K562 (cell line): ENCODE measurements around the gene OBSL1. TPM values are rescaled to one million over a fixed set of nuclear protein-coding genes. Genes with fewer than 3 reads are reported as not detected.

Source experiments
- BRF1 ChIP-seq: IDR thresholded peaks from 3 replicates; pipeline ENCODE4 v1.6.1; 2011; ENCODE audit warnings: borderline replicate concordance, mild to moderate bottlenecking; ENCODE audit not compliant: insufficient read length; ENCODE audit errors: extremely low read depth
- HOXB6 ChIP-seq: fragments of 250-450 bp; sonication (Bioruptor Pico); IDR thresholded peaks from 2 replicates; pipeline ENCODE4 v1.5.1; 2022; ENCODE audit warnings: mild to moderate bottlenecking, borderline replicate concordance
- MCM2 ChIP-seq: fragments of 450-650 bp; IDR thresholded peaks from 2 replicates; pipeline ENCODE4 v1.6.1; 2017; ENCODE audit warnings: low read depth, mild to moderate bottlenecking
- RNF2 ChIP-seq: sonication (generic); IDR thresholded peaks from 2 replicates; pipeline ENCODE4 v1.6.1; 2016
- SRSF1 ChIP-seq: fragments of 200-400 bp; formaldehyde crosslinking; IDR thresholded peaks from 2 replicates; pipeline ENCODE4 v1.6.1; 2017; ENCODE audit warnings: mild to moderate bottlenecking, low read depth, low read length, moderate library complexity
- TARDBP ChIP-seq: fragments of 450-650 bp; IDR thresholded peaks from 2 replicates; pipeline ENCODE4 v1.6.1; 2016
- XRCC4 ChIP-seq: IDR thresholded peaks from one replicate; pipeline ENCODE4 v1.6.1; 2011; ENCODE audit not compliant: insufficient read depth, insufficient read length; ENCODE audit errors: extremely low read depth
- ZC3H11A ChIP-seq: IDR thresholded peaks from 2 replicates; pipeline ENCODE4 v1.6.1; 2012; ENCODE audit warnings: low read depth, low read length, improper control_type of control experiment
- ZNF217 ChIP-seq: sonication (generic); formaldehyde crosslinking; IDR thresholded peaks from 2 replicates; pipeline ENCODE4 v1.8.0; 2022; ENCODE audit warnings: mild to moderate bottlenecking, missing genetic modification reagents
- ZNF77 ChIP-seq: fragments of 250-450 bp; sonication (Bioruptor Pico); IDR thresholded peaks from 2 replicates; pipeline ENCODE4 v1.5.0; 2020
- polyA plus RNA-seq, 8 experiments: library from polyadenylated mRNA; depleted of rRNA in 4 of 8; stranded (reverse) in 5 of 8; unstranded in 3 of 8; fragments of >200 nt; fragmentation: Nextera tagmentation in 2 of 8; fragmentation: Illumina TruSeq in 1 of 8; extraction: Ambion mirVana in 2 of 8; extraction: Trizol in 1 of 8; gene quantifications; 2 replicates each; pipeline versions ENCODE4 v1.2.1 to v1.2.3, GENCODE V29; 2011 to 2014; ENCODE audit warnings: inconsistent platforms in 1 of 8, missing spikeins in 1 of 8
- total RNA-seq, 7 experiments: library from RNA; depleted of rRNA in 6 of 7; stranded (reverse); fragments of >200 nt in 6 of 7; fragmentation: Illumina TruSeq in 2 of 7; extraction: Trizol in 2 of 7; gene quantifications; 2 replicates each; pipeline versions ENCODE4 v1.2.1 to v1.2.3, GENCODE V29; 2011 to 2021; ENCODE audit warnings: low replicate concordance in 1 of 7
- TF ChIP-seq, protein P1 (sequence below): fragments of 450-650 bp; IDR thresholded peaks from 2 replicates; pipeline ENCODE4 v1.7.0; 2016; ENCODE audit warnings: borderline replicate concordance
- TF ChIP-seq, protein P2 (sequence below), 2 experiments: fragments of 450-650 bp in 1 of 2; IDR thresholded peaks; 2 replicates each; pipeline ENCODE4 v1.6.1; 2011 to 2017; ENCODE audit warnings: low read depth in 2 of 2, antibody characterized with exemption in 1 of 2, borderline replicate concordance in 1 of 2, low read length in 1 of 2, mild to moderate bottlenecking in 1 of 2, mixed read lengths in 1 of 2; ENCODE audit not compliant: control insufficient read depth in 1 of 2
- TF ChIP-seq, protein P3 (sequence below): fragments of 250-450 bp; sonication (Bioruptor Pico); IDR thresholded peaks from 2 replicates; pipeline ENCODE4 v1.5.0; 2020; ENCODE audit warnings: mild to moderate bottlenecking
- TF ChIP-seq, protein P4 (sequence below): fragments of 450-650 bp; IDR thresholded peaks from 2 replicates; pipeline ENCODE4 v1.6.1; 2018; ENCODE audit warnings: mild to moderate bottlenecking, low read depth; ENCODE audit not compliant: partially characterized antibody
- TF ChIP-seq, protein P5 (sequence below): fragments of 250-450 bp; sonication (Bioruptor Pico); IDR thresholded peaks from 2 replicates; pipeline ENCODE4 v1.5.0; 2021
- TF ChIP-seq, protein P6 (sequence below): sonication (generic); formaldehyde crosslinking; IDR thresholded peaks from 2 replicates; pipeline ENCODE4 v1.8.0; 2022; ENCODE audit warnings: mild to moderate bottlenecking, missing genetic modification reagents

OBSL1 gene
- total and polyA plus RNA-seq, 9 of the 15 experiments (the other 6 are each of a cell fraction or from before 2014, with no cell fraction given), result 1.2 to 26.6 (median 8.6) TPM

DNA sequence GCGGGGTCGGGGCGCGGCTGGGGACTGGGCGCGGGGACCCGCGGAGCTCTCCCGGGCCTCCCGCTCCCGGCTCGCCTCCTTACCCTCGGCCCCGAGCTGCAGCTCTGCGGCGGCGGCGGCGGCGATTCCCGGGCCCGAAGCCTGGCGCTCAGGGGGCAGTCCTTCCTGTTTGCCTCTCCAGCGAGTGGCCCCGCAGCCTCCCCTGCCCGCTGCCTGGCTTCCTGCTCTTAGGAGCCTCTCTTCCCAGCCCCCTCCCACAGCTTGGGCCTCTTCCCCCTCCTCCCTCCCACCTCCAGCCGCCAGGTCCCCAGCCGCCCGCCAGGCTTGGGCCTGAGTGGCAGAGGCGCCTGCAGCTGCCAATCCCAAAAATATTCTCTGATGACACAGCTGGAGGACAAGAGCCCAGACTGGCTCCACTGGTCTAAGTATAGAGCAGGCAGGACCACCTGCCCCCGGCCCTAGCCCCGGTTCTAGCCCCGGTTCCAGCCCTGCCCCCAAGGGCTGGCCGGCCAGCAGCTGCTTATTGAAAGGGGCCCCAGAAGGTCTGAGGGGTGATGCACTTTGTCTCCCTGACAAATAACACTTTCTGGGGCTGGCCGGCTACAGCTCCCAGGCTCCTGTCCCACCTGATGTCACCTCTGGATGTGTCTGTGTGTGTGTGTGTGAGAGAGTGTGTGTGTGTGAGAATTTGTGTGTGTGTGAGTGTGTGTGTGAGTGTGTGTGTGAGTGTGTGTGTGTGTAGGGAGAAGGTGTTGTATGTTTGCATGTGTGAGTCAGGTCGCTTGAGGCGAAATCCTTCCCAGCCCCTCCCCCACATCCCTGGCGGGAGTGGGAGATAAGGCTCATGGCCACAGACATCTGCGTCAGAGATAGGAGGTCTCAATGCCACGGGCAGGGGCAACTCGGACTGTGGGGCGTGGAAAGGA is at the start of gene OBSL1 (continued):
- TF ChIP-seq, protein P1, sequence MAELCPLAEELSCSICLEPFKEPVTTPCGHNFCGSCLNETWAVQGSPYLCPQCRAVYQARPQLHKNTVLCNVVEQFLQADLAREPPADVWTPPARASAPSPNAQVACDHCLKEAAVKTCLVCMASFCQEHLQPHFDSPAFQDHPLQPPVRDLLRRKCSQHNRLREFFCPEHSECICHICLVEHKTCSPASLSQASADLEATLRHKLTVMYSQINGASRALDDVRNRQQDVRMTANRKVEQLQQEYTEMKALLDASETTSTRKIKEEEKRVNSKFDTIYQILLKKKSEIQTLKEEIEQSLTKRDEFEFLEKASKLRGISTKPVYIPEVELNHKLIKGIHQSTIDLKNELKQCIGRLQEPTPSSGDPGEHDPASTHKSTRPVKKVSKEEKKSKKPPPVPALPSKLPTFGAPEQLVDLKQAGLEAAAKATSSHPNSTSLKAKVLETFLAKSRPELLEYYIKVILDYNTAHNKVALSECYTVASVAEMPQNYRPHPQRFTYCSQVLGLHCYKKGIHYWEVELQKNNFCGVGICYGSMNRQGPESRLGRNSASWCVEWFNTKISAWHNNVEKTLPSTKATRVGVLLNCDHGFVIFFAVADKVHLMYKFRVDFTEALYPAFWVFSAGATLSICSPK, result peak; percentile 83; the same call in 1 of the 2 replicates
- TF ChIP-seq, protein P2, sequence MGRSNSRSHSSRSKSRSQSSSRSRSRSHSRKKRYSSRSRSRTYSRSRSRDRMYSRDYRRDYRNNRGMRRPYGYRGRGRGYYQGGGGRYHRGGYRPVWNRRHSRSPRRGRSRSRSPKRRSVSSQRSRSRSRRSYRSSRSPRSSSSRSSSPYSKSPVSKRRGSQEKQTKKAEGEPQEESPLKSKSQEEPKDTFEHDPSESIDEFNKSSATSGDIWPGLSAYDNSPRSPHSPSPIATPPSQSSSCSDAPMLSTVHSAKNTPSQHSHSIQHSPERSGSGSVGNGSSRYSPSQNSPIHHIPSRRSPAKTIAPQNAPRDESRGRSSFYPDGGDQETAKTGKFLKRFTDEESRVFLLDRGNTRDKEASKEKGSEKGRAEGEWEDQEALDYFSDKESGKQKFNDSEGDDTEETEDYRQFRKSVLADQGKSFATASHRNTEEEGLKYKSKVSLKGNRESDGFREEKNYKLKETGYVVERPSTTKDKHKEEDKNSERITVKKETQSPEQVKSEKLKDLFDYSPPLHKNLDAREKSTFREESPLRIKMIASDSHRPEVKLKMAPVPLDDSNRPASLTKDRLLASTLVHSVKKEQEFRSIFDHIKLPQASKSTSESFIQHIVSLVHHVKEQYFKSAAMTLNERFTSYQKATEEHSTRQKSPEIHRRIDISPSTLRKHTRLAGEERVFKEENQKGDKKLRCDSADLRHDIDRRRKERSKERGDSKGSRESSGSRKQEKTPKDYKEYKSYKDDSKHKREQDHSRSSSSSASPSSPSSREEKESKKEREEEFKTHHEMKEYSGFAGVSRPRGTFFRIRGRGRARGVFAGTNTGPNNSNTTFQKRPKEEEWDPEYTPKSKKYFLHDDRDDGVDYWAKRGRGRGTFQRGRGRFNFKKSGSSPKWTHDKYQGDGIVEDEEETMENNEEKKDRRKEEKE (IDR thresholded peaks at IDR 0.05; ENCODE audit: borderline replicate concordance in 1 of 2, control insufficient read depth in 1 of 2, low read depth in 2 of 2, low read length in 1 of 2), result no peak
- no peak for TF ChIP-seq ZNF77 (CRISPR knock-in tag)
- no peak for TF ChIP-seq TARDBP
- TF ChIP-seq SRSF1, result no peak
- no peak for TF ChIP-seq HOXB6 (CRISPR knock-in tag)
- TF ChIP-seq, protein P3, sequence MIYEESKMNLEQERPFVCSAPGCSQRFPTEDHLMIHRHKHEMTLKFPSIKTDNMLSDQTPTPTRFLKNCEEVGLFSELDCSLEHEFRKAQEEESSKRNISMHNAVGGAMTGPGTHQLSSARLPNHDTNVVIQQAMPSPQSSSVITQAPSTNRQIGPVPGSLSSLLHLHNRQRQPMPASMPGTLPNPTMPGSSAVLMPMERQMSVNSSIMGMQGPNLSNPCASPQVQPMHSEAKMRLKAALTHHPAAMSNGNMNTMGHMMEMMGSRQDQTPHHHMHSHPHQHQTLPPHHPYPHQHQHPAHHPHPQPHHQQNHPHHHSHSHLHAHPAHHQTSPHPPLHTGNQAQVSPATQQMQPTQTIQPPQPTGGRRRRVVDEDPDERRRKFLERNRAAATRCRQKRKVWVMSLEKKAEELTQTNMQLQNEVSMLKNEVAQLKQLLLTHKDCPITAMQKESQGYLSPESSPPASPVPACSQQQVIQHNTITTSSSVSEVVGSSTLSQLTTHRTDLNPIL (CRISPR knock-in tag), result no peak
- TF ChIP-seq XRCC4, result no peak
- TF ChIP-seq, protein P4, sequence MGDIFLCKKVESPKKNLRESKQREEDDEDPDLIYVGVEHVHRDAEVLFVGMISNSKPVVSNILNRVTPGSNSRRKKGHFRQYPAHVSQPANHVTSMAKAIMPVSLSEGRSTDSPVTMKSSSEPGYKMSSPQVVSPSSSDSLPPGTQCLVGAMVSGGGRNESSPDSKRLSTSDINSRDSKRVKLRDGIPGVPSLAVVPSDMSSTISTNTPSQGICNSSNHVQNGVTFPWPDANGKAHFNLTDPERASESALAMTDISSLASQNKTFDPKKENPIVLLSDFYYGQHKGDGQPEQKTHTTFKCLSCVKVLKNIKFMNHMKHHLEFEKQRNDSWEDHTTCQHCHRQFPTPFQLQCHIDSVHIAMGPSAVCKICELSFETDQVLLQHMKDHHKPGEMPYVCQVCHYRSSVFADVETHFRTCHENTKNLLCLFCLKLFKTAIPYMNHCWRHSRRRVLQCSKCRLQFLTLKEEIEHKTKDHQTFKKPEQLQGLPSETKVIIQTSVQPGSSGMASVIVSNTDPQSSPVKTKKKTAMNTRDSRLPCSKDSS, result no peak
- TF ChIP-seq, protein P5, sequence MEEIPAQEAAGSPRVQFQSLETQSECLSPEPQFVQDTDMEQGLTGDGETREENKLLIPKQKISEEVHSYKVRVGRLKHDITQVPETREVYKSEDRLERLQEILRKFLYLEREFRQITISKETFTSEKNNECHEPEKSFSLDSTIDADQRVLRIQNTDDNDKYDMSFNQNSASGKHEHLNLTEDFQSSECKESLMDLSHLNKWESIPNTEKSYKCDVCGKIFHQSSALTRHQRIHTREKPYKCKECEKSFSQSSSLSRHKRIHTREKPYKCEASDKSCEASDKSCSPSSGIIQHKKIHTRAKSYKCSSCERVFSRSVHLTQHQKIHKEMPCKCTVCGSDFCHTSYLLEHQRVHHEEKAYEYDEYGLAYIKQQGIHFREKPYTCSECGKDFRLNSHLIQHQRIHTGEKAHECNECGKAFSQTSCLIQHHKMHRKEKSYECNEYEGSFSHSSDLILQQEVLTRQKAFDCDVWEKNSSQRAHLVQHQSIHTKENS (CRISPR knock-in tag), result no peak
- peak; percentile 96 for TF ChIP-seq RNF2
- TF ChIP-seq BRF1, result no peak
- no peak for TF ChIP-seq ZC3H11A
- no peak for TF ChIP-seq MCM2
- TF ChIP-seq, protein P6, sequence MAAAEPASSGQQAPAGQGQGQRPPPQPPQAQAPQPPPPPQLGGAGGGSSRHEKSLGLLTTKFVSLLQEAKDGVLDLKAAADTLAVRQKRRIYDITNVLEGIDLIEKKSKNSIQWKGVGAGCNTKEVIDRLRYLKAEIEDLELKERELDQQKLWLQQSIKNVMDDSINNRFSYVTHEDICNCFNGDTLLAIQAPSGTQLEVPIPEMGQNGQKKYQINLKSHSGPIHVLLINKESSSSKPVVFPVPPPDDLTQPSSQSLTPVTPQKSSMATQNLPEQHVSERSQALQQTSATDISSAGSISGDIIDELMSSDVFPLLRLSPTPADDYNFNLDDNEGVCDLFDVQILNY, result no peak
- TF ChIP-seq ZNF217, result no peak
